OCI-LY7 (cell line): ENCODE results near the gene CORO2B. TPM values are rescaled to one million over a fixed set of nuclear protein-coding genes. Genes with fewer than 3 reads are reported as not detected.

Experiments used
- BruUV-seq: library from RNA; stranded (reverse); fragments of 400-500 nt; replicated peaks from 2 replicates; lab custom pipeline; 2021; lab: Mats Ljungman, UMichigan
- CTCF ChIA-PET: fragments of 300-600 bp; sonication (Branson Sonifier 250); formaldehyde crosslinking; loops from one replicate; lab custom pipeline; 2022; ENCODE audit warnings: antibody characterized with exemption; ENCODE audit not compliant: unreplicated experiment; lab: Charles Lee
- POLR2A ChIA-PET: fragments of 300-600 bp; sonication (Branson Sonifier 250); formaldehyde crosslinking; loops from one replicate; lab custom pipeline; 2022; ENCODE audit warnings: antibody characterized with exemption; lab: Charles Lee
- DNase-seq: peaks from one replicate; pipeline ENCODE4 v3.0.0-alpha.2; 2015; ENCODE audit warnings: low spot score
- H2AFZ ChIP-seq: fragments of 200-600 bp; sonication (generic), shearing (Covaris generic); 2 replicates; pipeline ENCODE4 v1.6.1; 2014; ENCODE audit warnings: mild to moderate bottlenecking, antibody characterized with exemption, low read length, moderate library complexity
- H3K27ac ChIP-seq: fragments of 200-600 bp; sonication (generic); 2 replicates; pipeline ENCODE4 v1.5.1; 2014; ENCODE audit warnings: mixed run types, low read depth, mild to moderate bottlenecking, moderate library complexity, low read length, inconsistent platforms; ENCODE audit not compliant: poor library complexity, severe bottlenecking
- H3K36me3 ChIP-seq: fragments of 200-600 bp; sonication (generic); 2 replicates; pipeline ENCODE4 v1.6.1; 2014; ENCODE audit warnings: mild to moderate bottlenecking, antibody characterized with exemption, low read length, moderate library complexity, mixed read lengths; ENCODE audit not compliant: insufficient read depth
- H3K4me1 ChIP-seq: fragments of 200-600 bp; sonication (generic); 2 replicates; pipeline ENCODE4 v1.5.1; 2014; ENCODE audit warnings: mild to moderate bottlenecking, low read length; ENCODE audit not compliant: insufficient read depth, poor library complexity, severe bottlenecking
- H3K4me2 ChIP-seq: fragments of 200-600 bp; sonication (generic); 2 replicates; pipeline ENCODE4 v1.6.1; 2014; ENCODE audit warnings: mild to moderate bottlenecking, low read length
- H3K4me3 ChIP-seq: fragments of 200-600 bp; sonication (generic); 2 replicates; pipeline ENCODE4 v1.5.1; 2014; ENCODE audit warnings: mild to moderate bottlenecking, low read depth, low read length; ENCODE audit not compliant: poor library complexity, severe bottlenecking
- H3K79me2 ChIP-seq: fragments of 200-600 bp; sonication (generic); 2 replicates; pipeline ENCODE4 v1.6.1; 2016; ENCODE audit warnings: low read depth, mild to moderate bottlenecking, low read length, moderate library complexity, mixed read lengths; ENCODE audit not compliant: insufficient read depth
- H3K9me2 ChIP-seq: fragments of 200-600 bp; sonication (generic); 2 replicates; pipeline ENCODE4 v1.6.1; 2016; ENCODE audit warnings: mild to moderate bottlenecking, low read length, mixed read lengths; ENCODE audit not compliant: insufficient read depth
- H3K9me3 ChIP-seq: fragments of 200-600 bp; sonication (generic); 2 replicates; pipeline ENCODE4 v1.6.1; 2014; ENCODE audit warnings: mild to moderate bottlenecking, mixed run types, low read length, mixed read lengths
- H4K20me1 ChIP-seq: fragments of 200-600 bp; sonication (generic); 2 replicates; pipeline ENCODE4 v1.6.1; 2014; ENCODE audit warnings: mild to moderate bottlenecking, antibody characterized with exemption, low read length, moderate library complexity, mixed read lengths; ENCODE audit not compliant: insufficient read depth
- CTCF ChIP-seq: fragments of 200-600 bp; sonication (generic); conservative IDR thresholded peaks from 2 replicates; pipeline ENCODE4 v1.5.1; 2014; ENCODE audit warnings: mild to moderate bottlenecking, antibody characterized with exemption, low read length, moderate library complexity, mixed read lengths
- EZH2phosphoT487 ChIP-seq: fragments of 200-600 bp; sonication (generic); IDR thresholded peaks from 2 replicates; pipeline ENCODE4 v1.6.1; 2018; ENCODE audit warnings: low read depth, borderline replicate concordance, mild to moderate bottlenecking, mixed run types, antibody characterized with exemption, low read length, moderate library complexity, mixed read lengths
- intact Hi-C: fragments of 100-400 bp; cut with micrococcal nuclease; formaldehyde crosslinking; loops from one replicate; pipeline ENCODE4 v1.10.0; 2022; ENCODE audit not compliant: unreplicated experiment
- total RNA-seq, 2 experiments: library from RNA; depleted of rRNA in 1 of 2; stranded (reverse); fragments of >200 nt in 1 of 2; shearing (Covaris generic) in 1 of 2; gene quantifications; 2 replicates each; pipeline ENCODE4 v1.2.3, GENCODE V29; 2014 to 2022

Gene CORO2B
- total RNA-seq, 2 experiments from 2014 or later, result 7.4 to 12.5 TPM

GRCh38 chr15:68546318-68546717 is 32.5 kb upstream of the CORO2B start:
- TF ChIP-seq EZH2phosphoT487 (no peak), CTCF (no peak)
- intact Hi-C loops, result no loop called here
- H3K4me2 ChIP-seq, result no peak overlapping the region
- H3K79me2 ChIP-seq, result no peaks in the 10 kb centered on the region
- no peak overlapping the region for H3K27ac ChIP-seq
- no peaks in the 10 kb centered on the region for H3K4me1 ChIP-seq
- no peaks in the 10 kb centered on the region for H3K36me3 ChIP-seq
- ChIA-PET POLR2A (no interaction called here), CTCF (no interaction called here)
- H4K20me1 ChIP-seq, result no peaks in the 10 kb centered on the region
- no peaks in the 10 kb centered on the region for H3K9me3 ChIP-seq
- no peak for DNase-seq
- no peak overlapping the region for H2AFZ ChIP-seq
- BruUV-seq, result no TSS peak
- no peak overlapping the region for H3K4me3 ChIP-seq
- no peaks in the 10 kb centered on the region for H3K9me2 ChIP-seq

GRCh38 chr15:68548364-68548763 is 30.4 kb upstream of the CORO2B start:
- Histone ChIP-seq H3K4me3 (no peak overlapping the region), H2AFZ (no peak overlapping the region), H3K4me2 (no peak overlapping the region), H3K4me1 (no peaks in the 10 kb centered on the region), H3K36me3 (no peaks in the 10 kb centered on the region), H3K9me3 (no peaks in the 10 kb centered on the region), H3K9me2 (no peaks in the 10 kb centered on the region), H3K79me2 (no peaks in the 10 kb centered on the region), H4K20me1 (no peaks in the 10 kb centered on the region), H3K27ac (no peak overlapping the region)
- intact Hi-C loops, result no loop called here
- no peak for TF ChIP-seq CTCF
- no peak for TF ChIP-seq EZH2phosphoT487
- ChIA-PET CTCF (interaction anchor here (0.9 to 1.4 kb wide), 2 partner anchors 127 to 130 kb away, joined by 3 read pairs; no protein-coding TSS in a partner anchor), POLR2A (no interaction called here)
- no TSS peak for BruUV-seq
- DNase-seq, result no peak

GRCh38 chr15:68550004-68550403 is 28.8 kb upstream of the CORO2B start:
- DNase-seq, result no peak
- Histone ChIP-seq H3K4me1 (peaks cover 3% of the 10 kb centered on the region), H3K4me2 (no peak overlapping the region), H4K20me1 (no peaks in the 10 kb centered on the region), H3K79me2 (no peaks in the 10 kb centered on the region), H3K9me3 (no peaks in the 10 kb centered on the region), H3K27ac (no peak overlapping the region), H3K9me2 (no peaks in the 10 kb centered on the region), H3K36me3 (no peaks in the 10 kb centered on the region), H2AFZ (no peak overlapping the region), H3K4me3 (no peak overlapping the region)
- no peak for TF ChIP-seq EZH2phosphoT487
- TF ChIP-seq CTCF, result no peak
- ChIA-PET CTCF (interaction anchor here (0.5 to 1.6 kb wide), 8 partner anchors 10 to 375 kb away, joined by 3 to 9 read pairs (median 4); no protein-coding TSS in a partner anchor), POLR2A (interaction anchor here (1.5 kb wide), 1 partner anchor 10 kb away, joined by 4 read pairs; no protein-coding TSS in a partner anchor)
- intact Hi-C loops, result loop anchor here (1.0 to 5.0 kb wide), 5 partner anchors 179 to 375 kb away; no protein-coding TSS in a partner anchor
- BruUV-seq, result no TSS peak
